Esophagus squamous epithelium (tissue), 5 donors: ENCODE results near the gene MS4A14. TPM values are rescaled to one million over a fixed set of nuclear protein-coding genes. Genes with fewer than 3 reads are reported as not detected.
A peak's percentile ranks its signal among the peaks of the same experiment; 100 is the strongest.

Experiments
- DNase-seq: peaks from one replicate; lab custom pipeline; 2025; lab: John Stamatoyannopoulos, UW
- H3K27ac ChIP-seq, 4 donors: fragments of 200-600 bp; sonication (generic); one replicate each; pipeline ENCODE4 v1.5.1; 2016 to 2019; ENCODE audit warnings: mild to moderate bottlenecking in 1 of 4
- H3K27me3 ChIP-seq, 4 donors: fragments of 200-600 bp; sonication (generic); 1 replicate in 3 of 4; 2 replicates in 1 of 4; pipeline versions ENCODE4 v1.5.1 to v1.6.0; 2017 to 2021; ENCODE audit warnings: antibody characterized with exemption in 1 of 4
- H3K36me3 ChIP-seq, 3 donors: fragments of 200-600 bp; sonication (generic); one replicate each; pipeline ENCODE4 v1.5.1; 2016 to 2019
- H3K4me1 ChIP-seq, 3 donors: fragments of 200-600 bp; sonication (generic); one replicate each; pipeline ENCODE4 v1.5.1; 2017 to 2019
- H3K4me3 ChIP-seq, 4 donors: fragments of 200-600 bp; sonication (generic); 1 replicate in 3 of 4; 2 replicates in 1 of 4; pipeline ENCODE4 v1.5.1; 2016 to 2019; ENCODE audit warnings: mild to moderate bottlenecking in 2 of 4, moderate library complexity in 1 of 4
- H3K9me3 ChIP-seq, 3 donors: fragments of 200-600 bp; sonication (generic); one replicate each; pipeline ENCODE4 v1.5.1; 2016 to 2019
- POLR2A ChIP-seq, 4 donors: fragments of 450-650 bp; IDR thresholded peaks; one replicate each; pipeline ENCODE4 v1.6.1; 2017; ENCODE audit warnings: antibody characterized with exemption in 4 of 4, mild to moderate bottlenecking in 4 of 4, moderate library complexity in 3 of 4
- WGBS, 2 donors: methylation state at CpG; one replicate each; pipeline ENCODE4 v1.1.5; 2018; 5-methylcytosine and 5-hydroxymethylcytosine counted together
- intact Hi-C: fragments of 100-400 bp; cut with DNase I; formaldehyde crosslinking; loops from one replicate; pipeline ENCODE4 v1.15.0; 2022
- total RNA-seq, 4 donors: library from RNA; depleted of rRNA; stranded (reverse); fragments of >200 nt; gene quantifications; one replicate each; pipeline ENCODE4 v1.1.0, GENCODE V29; 2016
- TF ChIP-seq, protein P1 (sequence below), 6 experiments: fragments of 450-650 bp in 4 of 6; fragments of 200-600 bp in 2 of 6; sonication (generic) in 2 of 6; IDR thresholded peaks; one replicate each; pipeline ENCODE4 v1.5.1; 2016 to 2019; ENCODE audit warnings: antibody characterized with exemption in 6 of 6, mild to moderate bottlenecking in 4 of 6, moderate library complexity in 4 of 6
- donor health status: DM: yes; HTN: yes; CAD: no.

MS4A14 gene
- total RNA-seq, 4 donors from 2014 or later: 0.15 to 0.95 (median 0.42) TPM

DNA sequence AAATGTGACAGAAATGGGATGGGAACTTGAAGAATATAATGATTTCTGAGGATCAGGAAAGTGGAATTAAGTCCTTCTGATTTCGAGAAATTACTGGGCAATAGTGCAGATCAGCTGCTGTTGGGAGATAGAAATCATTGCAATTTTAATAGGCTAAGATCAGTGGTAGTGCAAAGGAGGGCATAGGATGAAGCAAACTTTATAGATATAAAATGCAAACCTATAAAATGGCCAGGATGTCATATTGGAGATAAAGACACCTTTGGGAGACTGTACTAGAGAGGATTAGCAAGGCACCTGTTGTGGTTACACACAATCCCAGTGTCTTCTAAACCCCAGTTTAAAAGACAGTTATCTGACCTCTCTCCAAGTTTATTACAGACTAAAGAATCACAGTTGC lies 24.4 kb upstream of the MS4A14 start:
- Histone ChIP-seq H3K4me3 (no peak overlapping the region), H3K36me3 (no peaks in the 10 kb centered on the region), H3K9me3 (no peaks in the 10 kb centered on the region), H3K27ac (no peak overlapping the region), H3K27me3 (no peaks in the 10 kb centered on the region), H3K4me1 (peaks cover 0 to 13% (median 0%) of the 10 kb centered on the region in 3 donors)
- TF ChIP-seq POLR2A (IDR thresholded peaks at IDR 0.05): no peak
- TF ChIP-seq, protein P1, sequence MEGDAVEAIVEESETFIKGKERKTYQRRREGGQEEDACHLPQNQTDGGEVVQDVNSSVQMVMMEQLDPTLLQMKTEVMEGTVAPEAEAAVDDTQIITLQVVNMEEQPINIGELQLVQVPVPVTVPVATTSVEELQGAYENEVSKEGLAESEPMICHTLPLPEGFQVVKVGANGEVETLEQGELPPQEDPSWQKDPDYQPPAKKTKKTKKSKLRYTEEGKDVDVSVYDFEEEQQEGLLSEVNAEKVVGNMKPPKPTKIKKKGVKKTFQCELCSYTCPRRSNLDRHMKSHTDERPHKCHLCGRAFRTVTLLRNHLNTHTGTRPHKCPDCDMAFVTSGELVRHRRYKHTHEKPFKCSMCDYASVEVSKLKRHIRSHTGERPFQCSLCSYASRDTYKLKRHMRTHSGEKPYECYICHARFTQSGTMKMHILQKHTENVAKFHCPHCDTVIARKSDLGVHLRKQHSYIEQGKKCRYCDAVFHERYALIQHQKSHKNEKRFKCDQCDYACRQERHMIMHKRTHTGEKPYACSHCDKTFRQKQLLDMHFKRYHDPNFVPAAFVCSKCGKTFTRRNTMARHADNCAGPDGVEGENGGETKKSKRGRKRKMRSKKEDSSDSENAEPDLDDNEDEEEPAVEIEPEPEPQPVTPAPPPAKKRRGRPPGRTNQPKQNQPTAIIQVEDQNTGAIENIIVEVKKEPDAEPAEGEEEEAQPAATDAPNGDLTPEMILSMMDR (IDR thresholded peaks at IDR 0.05): no peak
- no peak for DNase-seq
- intact Hi-C loops: no loop called here
- 63 to 65% methylated on average over 1 of the region's 1 CpG for WGBS, 2 donors

DNA sequence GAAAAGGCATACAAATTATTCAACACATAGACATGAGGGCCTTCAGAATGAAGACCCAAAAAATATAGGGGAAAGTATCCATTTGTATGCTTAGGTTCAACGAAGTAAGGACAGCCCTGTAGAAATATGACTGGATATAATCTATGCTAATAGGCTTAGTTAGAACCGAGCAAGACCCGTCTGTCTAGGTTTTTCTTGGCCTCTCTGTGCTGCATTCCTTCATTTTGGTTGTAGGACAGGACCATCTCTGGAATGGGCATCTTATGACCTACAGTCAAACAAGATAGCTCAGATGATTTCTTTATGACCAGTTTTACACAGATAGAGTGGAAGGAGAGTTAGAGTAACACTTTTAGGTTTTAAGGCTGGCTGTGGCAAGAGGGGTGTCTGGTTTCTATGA lies 23.5 kb upstream of the MS4A14 start:
- WGBS, 2 donors: 67 to 74% methylated on average over 3 of the region's 3 CpGs
- peaks cover 0 to 13% (median 0%) of the 10 kb centered on the region in 3 donors for H3K4me1 ChIP-seq

DNA sequence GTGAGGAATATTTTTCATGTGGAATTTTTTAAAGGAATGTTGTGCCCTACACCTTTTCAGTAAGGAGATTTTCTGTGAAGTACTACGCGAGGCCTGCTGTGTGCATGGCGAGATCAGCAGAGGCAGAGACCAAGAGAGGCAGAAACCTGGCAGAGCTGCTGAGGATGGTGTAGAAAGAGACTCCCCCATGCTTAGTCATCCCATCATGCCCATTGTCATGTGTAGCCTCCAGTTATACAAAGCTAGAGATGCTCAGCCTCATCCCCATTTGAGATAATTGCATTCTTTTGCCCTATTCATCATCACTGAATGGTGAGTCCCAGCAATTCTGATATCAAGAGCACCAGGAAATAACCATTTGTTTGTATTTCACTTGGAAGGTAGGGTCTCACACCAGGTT lies 20.9 kb upstream of the MS4A14 start:
- Histone ChIP-seq H3K4me3 (no peak overlapping the region), H3K27me3 (no peaks in the 10 kb centered on the region), H3K9me3 (no peaks in the 10 kb centered on the region), H3K36me3 (no peaks in the 10 kb centered on the region), H3K27ac (no peak overlapping the region), H3K4me1 (peaks cover 0 to 11% (median 0%) of the 10 kb centered on the region in 3 donors)
- DNase-seq: no peak
- WGBS, 2 donors: 92% methylated on average over 3 of the region's 3 CpGs
- TF ChIP-seq, protein P1 (IDR thresholded peaks at IDR 0.05): no peak
- no peak for TF ChIP-seq POLR2A (IDR thresholded peaks at IDR 0.05)
- intact Hi-C loops: no loop called here

More for the DNA sequence above, 23.5 kb upstream of the MS4A14 start:
- no peak overlapping the region for H3K4me3 ChIP-seq
- H3K27ac ChIP-seq: no peak overlapping the region
- intact Hi-C loops: no loop called here
- no peak for DNase-seq
- no peak for TF ChIP-seq POLR2A (IDR thresholded peaks at IDR 0.05)
- TF ChIP-seq, protein P1 (IDR thresholded peaks at IDR 0.05): no peak
- no peaks in the 10 kb centered on the region for H3K27me3 ChIP-seq
- H3K36me3 ChIP-seq: no peaks in the 10 kb centered on the region
- H3K9me3 ChIP-seq: no peaks in the 10 kb centered on the region

DNA sequence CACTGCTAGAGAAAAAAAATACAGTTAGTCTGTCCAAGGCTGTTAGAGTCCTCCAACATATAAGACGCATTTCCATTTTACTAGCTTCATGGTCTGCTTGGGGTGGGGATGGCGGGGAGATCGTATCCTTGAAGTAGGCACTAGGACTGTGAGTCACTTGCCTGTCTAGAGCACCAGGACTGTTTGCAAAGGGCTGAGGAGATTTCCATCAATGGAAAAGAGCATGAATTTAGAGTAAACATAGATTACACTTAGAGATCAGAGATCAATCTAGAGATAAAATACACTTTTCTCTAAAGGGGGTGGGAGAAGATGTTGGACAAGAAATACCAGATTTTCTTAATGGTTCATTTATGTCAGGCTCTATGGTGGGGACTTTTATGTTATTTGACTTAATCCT lies 19.7 kb upstream of the MS4A14 start:
- WGBS, 2 donors: 50 to 58% methylated on average over 3 of the region's 3 CpGs
- Histone ChIP-seq H3K27ac (peak overlapping the region in 1 of 4 donors; percentile 9), H3K4me1 (no peaks in the 10 kb centered on the region), H3K36me3 (no peaks in the 10 kb centered on the region), H3K27me3 (no peaks in the 10 kb centered on the region), H3K4me3 (no peak overlapping the region), H3K9me3 (no peaks in the 10 kb centered on the region)
- TF ChIP-seq, protein P1 (IDR thresholded peaks at IDR 0.05): no peak
- TF ChIP-seq POLR2A (IDR thresholded peaks at IDR 0.05): no peak
- intact Hi-C loops: no loop called here
- DNase-seq: no peak

DNA sequence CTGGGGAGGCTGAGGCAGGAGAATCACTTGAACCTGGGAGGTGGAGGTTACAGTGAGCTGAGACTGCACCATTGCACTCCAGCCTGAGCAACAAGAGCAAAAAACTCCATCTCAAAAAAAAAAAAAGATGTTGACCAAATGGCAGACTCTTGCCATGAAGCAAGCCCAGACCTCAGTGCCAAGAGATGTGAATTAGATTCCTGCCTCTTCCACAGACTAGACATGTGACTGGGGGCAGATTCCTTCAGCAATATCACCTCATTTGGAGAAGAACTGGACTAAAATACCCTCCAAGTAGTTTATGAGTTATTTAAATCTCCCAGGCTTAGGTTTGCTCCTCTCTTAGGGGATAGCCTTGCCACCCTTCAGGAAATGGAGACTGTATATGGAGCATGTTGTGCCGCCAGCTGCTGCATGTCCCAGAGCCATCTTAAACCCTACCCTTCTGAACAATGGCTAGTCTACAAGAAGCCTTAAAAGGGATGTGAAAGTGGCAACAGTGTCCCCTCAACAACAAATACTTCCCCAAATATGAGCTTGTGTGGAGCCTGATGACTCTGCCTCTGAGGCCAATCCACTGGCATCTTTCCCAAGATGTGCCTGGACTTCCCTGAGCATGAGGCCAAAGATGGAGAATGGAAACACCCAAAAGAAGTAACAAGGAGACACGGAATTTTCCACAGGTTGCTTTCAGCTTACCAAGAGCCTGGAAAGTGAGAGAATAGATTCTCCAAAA lies 18.7 kb upstream of the MS4A14 start:
- H3K27ac ChIP-seq: peak overlapping the region in 3 of 4 donors; percentile 9 to 68 (median 25)
- H3K4me1 ChIP-seq: no peaks in the 10 kb centered on the region
- no peaks in the 10 kb centered on the region for H3K9me3 ChIP-seq
- WGBS, 2 donors: 78 to 89% methylated on average over 1 to 2 of the region's 2 CpGs
- no peak for DNase-seq
- no peak overlapping the region for H3K4me3 ChIP-seq
- H3K27me3 ChIP-seq: no peaks in the 10 kb centered on the region
- intact Hi-C loops: no loop called here
- TF ChIP-seq, protein P1 (IDR thresholded peaks at IDR 0.05): no peak
- peak in 1 of 4 donors; percentile 33 for TF ChIP-seq POLR2A (IDR thresholded peaks at IDR 0.05)
- no peaks in the 10 kb centered on the region for H3K36me3 ChIP-seq
